ENCODE measurements around the gene TIMP4. TPM values are rescaled to one million over a fixed set of nuclear protein-coding genes. Genes with fewer than 3 reads are reported as not detected.
A peak's percentile ranks its signal among the peaks of the same experiment; 100 is the strongest.

TIMP4 gene
- total and polyA plus RNA-seq, 4 donors: 0.36 to 1.7 (median 0.76) TPM

GRCh38 chr3:12136371-12136770, 22.3 kb downstream of the TIMP4 start:
- Histone ChIP-seq H3K4me1 (ENCODE audit: control insufficient read depth in 4 of 4, insufficient read depth in 4 of 4, low read length in 3 of 4) (no peaks in the 10 kb centered on the region), H3K27ac (ENCODE audit: low read depth in 1 of 2, low read length in 2 of 2) (no peak overlapping the region), H3K9ac (ENCODE audit: low read depth in 1 of 2, low read length in 2 of 2) (no peak overlapping the region), H3K36me3 (ENCODE audit: control insufficient read depth in 4 of 4, insufficient read depth in 3 of 4, low read depth in 1 of 4, low read length in 3 of 4) (no peaks in the 10 kb centered on the region), H3K4me3 (ENCODE audit: low read depth in 1 of 3, low read length in 3 of 3) (no peak overlapping the region), H3K9me3 (ENCODE audit: control insufficient read depth in 4 of 4, low read length in 3 of 4) (no peaks in the 10 kb centered on the region), H3K27me3 (ENCODE audit: control insufficient read depth in 4 of 4, insufficient read depth in 4 of 4, low read length in 3 of 4) (peaks cover 0 to 4% (median 0%) of the 10 kb centered on the region in 4 donors)
- 96% methylated on average over 3 of the region's 3 CpGs for WGBS
- DNase-seq (ENCODE audit: low spot score): no peak
- TF ChIP-seq REST (IDR thresholded peaks at IDR 0.05): no peak
- no peak for TF ChIP-seq FOXA2 (IDR thresholded peaks at IDR 0.05)
- TF ChIP-seq TAF1 (conservative IDR thresholded peaks at IDR 0.05): no peak

- WGBS: under 1% methylated on average over 3 of the region's 3 CpGs
- no peaks in the 10 kb centered on the region for H3K9me3 ChIP-seq (ENCODE audit: control insufficient read depth in 4 of 4, low read length in 3 of 4)
- no peaks in the 10 kb centered on the region for H3K4me1 ChIP-seq (ENCODE audit: control insufficient read depth in 4 of 4, insufficient read depth in 4 of 4, low read length in 3 of 4)
- H3K27me3 ChIP-seq (ENCODE audit: control insufficient read depth in 4 of 4, insufficient read depth in 4 of 4, low read length in 3 of 4): peaks cover 0 to 4% (median 0%) of the 10 kb centered on the region in 4 donors
- TF ChIP-seq RXRA (IDR thresholded peaks at IDR 0.05) (no peak), CTCF (IDR thresholded peaks at IDR 0.05; ENCODE audit: low read depth, low read length, missing input control) (peak; percentile 96), GABPA (IDR thresholded peaks at IDR 0.05 in 1 of 2, conservative IDR thresholded peaks at IDR 0.05 in 1 of 2) (no peak), RAD21 (IDR thresholded peaks at IDR 0.05) (peak; percentile 96 to 98), YY1 (IDR thresholded peaks at IDR 0.05) (no peak)
- H3K27ac ChIP-seq (ENCODE audit: low read depth in 1 of 2, low read length in 2 of 2): no peak overlapping the region
- no peaks in the 10 kb centered on the region for H3K36me3 ChIP-seq (ENCODE audit: control insufficient read depth in 4 of 4, insufficient read depth in 3 of 4, low read depth in 1 of 4, low read length in 3 of 4)
- H3K4me3 ChIP-seq (ENCODE audit: low read depth in 1 of 3, low read length in 3 of 3): no peak overlapping the region
- peak; percentile 72 for DNase-seq (ENCODE audit: low spot score)
- H3K9ac ChIP-seq (ENCODE audit: low read depth in 1 of 2, low read length in 2 of 2): peak overlapping the region in 1 of 2 donors; percentile 18
These were observed 23.6 kb downstream of the TIMP4 start for GRCh38 chr3:12135029-12135657.

GRCh38 chr3:12132881-12133280, 25.8 kb downstream of the TIMP4 start:
- Histone ChIP-seq H3K4me3 (ENCODE audit: low read depth in 1 of 3, low read length in 3 of 3) (no peak overlapping the region), H3K4me1 (ENCODE audit: control insufficient read depth in 4 of 4, insufficient read depth in 4 of 4, low read length in 3 of 4) (no peaks in the 10 kb centered on the region), H3K9ac (ENCODE audit: low read depth in 1 of 2, low read length in 2 of 2) (no peak overlapping the region), H3K9me3 (ENCODE audit: control insufficient read depth in 4 of 4, low read length in 3 of 4) (no peaks in the 10 kb centered on the region), H3K27ac (ENCODE audit: low read depth in 1 of 2, low read length in 2 of 2) (no peak overlapping the region), H3K36me3 (ENCODE audit: control insufficient read depth in 4 of 4, insufficient read depth in 3 of 4, low read depth in 1 of 4, low read length in 3 of 4) (no peaks in the 10 kb centered on the region), H3K27me3 (ENCODE audit: control insufficient read depth in 4 of 4, insufficient read depth in 4 of 4, low read length in 3 of 4) (peaks cover 0 to 4% (median 0%) of the 10 kb centered on the region in 4 donors)
- WGBS: 21% methylated on average over 1 of the region's 1 CpG
- no peak for DNase-seq (ENCODE audit: low spot score)
- TF ChIP-seq YY1 (IDR thresholded peaks at IDR 0.05) (no peak), ATF3 (IDR thresholded peaks at IDR 0.05) (no peak), TAF1 (conservative IDR thresholded peaks at IDR 0.05) (no peak), JUND (IDR thresholded peaks at IDR 0.05) (no peak), MAX (IDR thresholded peaks at IDR 0.05) (no peak), CTCF (IDR thresholded peaks at IDR 0.05; ENCODE audit: low read depth, low read length, missing input control) (no peak), RXRA (IDR thresholded peaks at IDR 0.05) (no peak), FOXA1 (IDR thresholded peaks at IDR 0.05) (no peak), EGR1 (IDR thresholded peaks at IDR 0.05; ENCODE audit: low read depth in 2 of 2) (no peak), GABPA (IDR thresholded peaks at IDR 0.05 in 1 of 2, conservative IDR thresholded peaks at IDR 0.05 in 1 of 2) (no peak), REST (IDR thresholded peaks at IDR 0.05) (no peak)

All from liver (tissue), 9 donors.